AG08396 (cell line): Measurements from ENCODE around the gene CIZ1.
"Not testable (repeated sequence)": the region's sequence is repeated elsewhere in the genome, so short reads cannot be mapped to it uniquely, and the experiment has no call there.

Experiments used
- DNase-seq: peaks from one replicate; pipeline ENCODE4 v3.0.0; 2012; ENCODE audit warnings: low spot score, mixed read lengths

Gene CIZ1

GRCh38 chr9:128145951-128146351 is 45.4 kb downstream of the CIZ1 start:
- no peak for DNase-seq

- DNase-seq, result no peak
Observed at GRCh38 chr9:128145536-128145935, 45.8 kb downstream of the CIZ1 start.

DNA sequence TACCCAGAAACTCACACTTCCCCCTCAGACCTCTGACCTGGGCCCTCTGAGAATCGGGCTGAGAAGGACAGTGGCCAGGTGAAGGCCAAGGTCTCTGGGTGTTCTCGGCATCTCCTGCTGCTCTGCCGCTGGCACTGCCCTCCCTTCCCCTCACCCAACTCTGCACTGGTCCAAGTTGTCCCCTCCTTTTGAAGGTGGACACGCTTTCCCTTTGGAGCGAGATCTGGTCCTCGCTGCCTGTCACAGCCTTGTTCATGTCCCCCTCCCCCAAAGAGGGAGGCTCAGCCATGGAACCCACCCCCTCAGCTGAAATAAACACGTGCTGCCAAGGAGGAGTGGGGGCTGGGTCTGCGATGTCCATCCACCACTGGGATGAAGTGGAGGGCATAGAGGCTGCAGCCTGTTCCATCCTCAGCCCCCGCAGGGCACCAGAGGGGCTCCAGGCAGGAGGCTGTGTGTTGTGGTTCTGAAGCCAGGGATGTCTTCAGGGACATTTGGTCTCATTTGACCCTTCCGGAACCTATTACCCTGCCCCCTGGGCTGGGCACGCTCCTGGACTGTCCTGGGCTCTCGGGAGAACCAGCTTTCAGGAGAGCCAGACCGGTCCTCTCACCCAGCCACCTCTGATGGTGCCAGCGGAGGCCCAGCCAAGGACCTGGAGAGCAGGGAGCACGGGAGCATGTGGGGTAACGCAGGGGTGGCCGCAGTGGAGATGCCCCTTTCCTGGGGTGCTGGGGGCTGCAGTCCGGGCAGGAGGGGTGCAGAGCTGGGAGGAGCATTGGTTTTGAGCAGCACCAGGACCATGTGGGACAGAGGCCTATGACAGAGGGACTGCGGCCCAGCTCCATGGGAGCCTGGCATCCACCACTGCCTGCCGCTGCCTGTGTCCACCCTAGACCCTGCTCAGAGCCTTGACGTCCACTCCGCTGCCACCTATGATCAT is 46.9 kb downstream of the CIZ1 start:
- DNase-seq, result no peak

GRCh38 chr9:128143525-128144238 is 47.7 kb downstream of the CIZ1 start:
- no peak for DNase-seq

- DNase-seq, result no peak
Observed at GRCh38 chr9:128142596-128142995, 48.8 kb downstream of the CIZ1 start.

DNA sequence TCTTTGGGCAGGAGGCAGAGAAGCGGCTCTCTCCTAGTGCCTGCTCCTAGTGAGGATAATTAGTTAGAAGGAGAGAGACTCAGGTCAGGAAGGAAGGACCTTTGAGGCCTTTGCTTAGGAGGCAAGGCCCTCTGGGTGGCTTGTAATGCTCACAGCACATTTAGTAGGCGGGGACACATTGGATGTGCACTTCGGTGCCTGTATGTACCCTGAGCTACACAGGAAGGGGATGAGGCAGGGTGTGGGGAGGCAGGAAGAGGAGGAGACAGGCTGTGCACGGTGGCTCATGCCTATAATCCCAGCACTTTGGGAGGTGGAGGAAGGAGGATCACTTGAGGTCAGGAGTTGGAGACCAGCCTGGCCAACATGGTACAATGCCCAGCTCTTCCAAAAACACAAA is 49.3 kb downstream of the CIZ1 start:
- DNase-seq, result no peak

GRCh38 chr9:128141604-128142003 is 49.8 kb downstream of the CIZ1 start:
- DNase-seq, result no peak

DNA sequence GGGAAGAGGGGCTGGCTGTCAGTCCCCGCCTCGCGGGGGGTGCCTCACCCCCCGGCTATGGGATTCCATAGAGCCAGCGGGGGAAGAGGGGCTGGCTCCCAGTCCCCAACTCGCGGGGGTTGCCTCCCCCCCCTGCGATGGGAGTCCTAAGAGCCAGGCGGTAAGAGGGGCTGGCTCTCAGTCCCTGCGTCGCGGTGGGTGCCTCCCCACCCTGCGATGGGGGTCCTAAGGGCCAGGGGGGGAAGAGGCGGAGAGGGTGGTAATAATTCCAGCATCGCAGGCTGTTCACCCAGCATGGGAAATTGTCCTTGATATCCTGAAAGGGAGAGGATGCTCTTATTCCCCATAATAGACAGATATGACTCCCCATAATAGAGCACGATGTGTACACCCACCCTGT is 51.8 kb downstream of the CIZ1 start:
- no peak for DNase-seq

DNA sequence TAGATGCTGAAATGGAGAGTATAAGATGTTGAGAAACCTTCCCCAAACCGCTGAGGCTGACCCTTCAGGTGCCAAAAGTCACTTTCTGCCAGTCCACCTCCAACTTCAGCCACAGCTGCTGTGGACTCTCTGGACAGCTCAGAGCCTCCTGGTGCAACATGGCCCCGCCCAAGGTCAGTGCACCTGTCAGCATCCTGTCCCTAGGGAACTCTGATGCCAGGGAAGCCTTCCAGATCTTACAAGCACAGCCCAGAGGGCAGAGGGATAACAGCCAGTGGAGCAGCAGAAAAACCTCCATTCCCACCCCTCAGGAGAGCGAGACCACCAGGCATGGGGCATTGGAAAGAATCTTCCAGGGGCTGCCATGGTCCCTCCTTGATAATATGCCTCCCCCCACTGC is 53.4 kb downstream of the CIZ1 start:
- DNase-seq, result no peak

DNA sequence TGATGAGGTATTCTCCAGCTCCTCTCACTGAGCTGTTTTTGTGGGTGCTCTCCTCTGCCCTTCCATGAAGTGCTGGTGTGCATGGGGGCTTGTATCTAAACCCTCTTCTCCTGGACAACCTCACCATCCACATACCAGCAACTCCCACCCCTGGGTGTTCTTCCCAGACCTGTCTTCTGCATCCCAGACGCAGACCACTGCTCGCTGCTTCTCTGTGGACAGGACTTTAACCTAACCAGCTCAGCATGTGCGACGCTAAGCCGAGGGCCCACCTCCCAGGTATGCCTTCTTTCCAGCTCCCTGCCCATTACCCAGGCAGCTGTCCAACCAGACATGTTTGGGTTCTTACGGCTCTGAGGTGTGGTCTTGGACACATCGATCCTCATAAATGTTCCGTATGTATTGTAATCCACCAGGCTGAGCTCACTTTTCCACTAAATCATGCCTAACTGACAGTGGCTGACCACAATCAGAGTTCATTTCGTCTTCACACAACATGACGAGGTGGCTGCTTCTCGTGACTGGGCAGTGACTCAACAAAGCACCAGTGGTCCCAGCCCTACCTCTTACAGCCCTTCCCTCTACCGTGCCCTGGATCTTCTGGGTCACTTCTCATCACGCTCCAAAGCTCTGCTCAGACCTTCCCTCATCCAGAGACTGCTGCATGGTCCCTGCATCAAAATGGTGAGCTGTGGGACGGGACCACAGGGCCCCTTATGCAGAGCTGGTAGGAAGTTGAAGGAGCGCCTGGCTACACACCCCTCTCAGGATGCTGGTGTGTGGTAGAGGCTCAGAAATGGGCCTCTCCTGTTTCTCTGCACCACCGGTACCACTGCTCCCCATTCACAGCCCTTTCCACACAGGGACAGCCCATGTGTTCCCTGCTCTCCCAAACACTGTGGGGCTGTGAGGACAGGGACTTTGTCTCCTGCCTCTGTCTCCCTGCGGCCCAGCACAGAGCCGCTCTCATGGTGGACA is 54.3 kb downstream of the CIZ1 start:
- peak; percentile 56 for DNase-seq

GRCh38 chr9:128135561-128135960 is 55.8 kb downstream of the CIZ1 start:
- not testable (repeated sequence) for DNase-seq

DNA sequence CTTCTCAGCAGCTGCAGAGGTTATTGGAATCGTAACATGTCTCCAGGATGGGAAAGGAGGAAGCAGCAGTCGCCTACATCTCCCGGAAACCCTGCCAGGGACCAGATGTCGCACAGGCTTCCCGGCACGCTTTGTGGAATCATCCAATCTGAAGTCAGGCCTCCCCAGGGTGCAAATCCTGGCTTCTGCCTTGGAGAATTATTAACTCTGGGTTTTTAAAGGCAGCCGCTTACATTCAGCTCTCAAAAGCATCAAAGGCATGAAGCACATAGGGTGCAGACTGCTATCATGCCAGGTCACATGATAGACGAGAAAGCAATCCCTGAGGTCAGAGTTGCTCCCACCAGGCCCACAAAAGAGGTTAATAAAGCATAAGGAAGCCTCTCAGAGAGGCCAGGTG is 59.2 kb downstream of the CIZ1 start:
- DNase-seq, result not testable (repeated sequence)

DNA sequence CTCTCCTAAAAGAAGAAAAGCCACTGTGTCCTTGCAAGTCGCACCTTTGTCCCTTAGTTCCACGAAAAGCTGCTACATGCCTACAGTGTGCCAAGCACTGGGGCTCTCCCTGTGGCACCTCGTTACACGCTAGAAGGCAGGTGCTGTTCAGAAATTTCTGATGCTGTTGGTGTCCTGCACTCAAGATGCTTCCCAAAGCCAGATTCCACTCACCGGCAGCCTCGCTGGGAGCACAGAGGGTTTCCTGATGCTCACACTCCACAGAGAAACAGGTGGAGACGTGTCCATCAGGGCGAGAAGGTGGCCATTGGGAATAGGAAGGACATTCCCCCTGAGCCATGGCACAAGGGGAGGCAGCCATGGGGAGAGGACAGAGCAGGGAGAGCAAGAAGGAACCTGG is 60.0 kb downstream of the CIZ1 start:
- not testable (repeated sequence) for DNase-seq

- DNase-seq, result not testable (repeated sequence)
Observed at GRCh38 chr9:128130651-128131050, 60.7 kb downstream of the CIZ1 start.

GRCh38 chr9:128129976-128130590 is 61.3 kb downstream of the CIZ1 start:
- not testable (repeated sequence) for DNase-seq

- DNase-seq, result no peak
Observed at GRCh38 chr9:128128836-128129590, 62.4 kb downstream of the CIZ1 start.

GRCh38 chr9:128127990-128128835 is 63.2 kb downstream of the CIZ1 start:
- DNase-seq, result peak; percentile 92

DNA sequence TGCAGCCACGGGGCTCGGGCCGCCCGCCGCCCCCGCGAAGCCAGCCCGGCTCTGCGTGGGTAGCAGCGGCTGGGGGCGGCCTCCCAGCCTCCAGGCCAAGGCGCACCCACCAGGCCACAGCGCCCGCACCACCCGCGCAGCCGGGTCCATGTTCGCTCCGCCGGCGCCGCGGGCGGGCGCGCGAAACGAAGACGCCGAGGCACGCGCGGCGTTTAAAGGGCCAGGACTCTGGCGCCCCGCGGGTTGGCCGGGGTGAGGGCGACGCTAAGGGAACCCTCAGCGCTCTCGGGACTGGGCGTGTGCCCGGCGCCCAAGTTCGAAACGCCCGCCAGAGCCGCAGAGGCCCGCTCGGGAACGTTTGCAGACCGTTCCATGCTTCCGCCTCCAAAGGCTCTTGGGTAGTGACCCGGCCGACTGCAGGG is 63.8 kb downstream of the CIZ1 start, which contains the start of gene PTGES2:
Gene PTGES2 (minus strand): TSS at position 162 of the 422 bp plus-strand sequence. CDS start 12 bp downstream, at position 150.
- DNase-seq, result peak; percentile 90

DNA sequence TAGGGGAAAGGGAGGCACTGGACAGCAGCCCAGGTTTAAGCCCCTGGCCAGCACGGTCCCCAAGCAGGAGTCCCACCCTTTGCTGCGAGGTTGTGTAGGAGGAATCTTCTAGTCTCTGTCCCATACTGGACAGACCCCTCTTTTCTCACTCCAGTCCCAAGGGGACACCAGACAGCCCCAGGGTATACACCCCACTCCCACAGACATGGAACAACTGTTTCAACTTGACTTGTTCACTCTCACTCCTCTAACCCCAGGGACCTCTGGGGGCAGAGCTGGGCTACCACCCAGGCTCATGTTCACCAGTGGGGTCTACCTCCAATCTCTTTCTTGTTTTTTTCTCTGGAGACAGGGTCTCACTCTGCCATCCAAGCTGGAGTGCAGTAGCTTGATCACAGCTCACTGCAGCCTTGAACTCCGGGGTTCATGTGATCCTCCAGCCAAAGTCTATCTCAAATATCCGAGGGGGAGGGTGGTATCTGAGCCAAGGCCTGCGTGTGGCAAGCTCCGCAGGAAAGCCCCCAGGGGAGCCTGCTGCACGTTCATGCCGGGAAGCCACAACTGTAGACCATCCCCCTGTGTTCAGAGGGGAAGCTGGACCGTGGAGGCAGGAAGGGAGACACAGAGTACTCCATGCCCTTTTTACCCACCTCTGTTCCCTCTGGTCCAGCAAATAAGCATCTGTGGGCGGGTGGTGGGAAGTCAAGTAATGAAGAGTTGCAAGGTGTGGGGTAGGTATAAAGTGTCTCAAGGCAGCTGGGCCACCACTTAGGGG is 65.6 kb downstream of the CIZ1 start:
- no peak for DNase-seq
